ENCODE data around the gene CNOT1.

The CNOT1 gene

GRCh38 chr16:58481931-58482330 is 147.7 kb downstream of the CNOT1 start:
- DNase-seq (ENCODE audit: low spot score) = no peak

- DNase-seq (ENCODE audit: low spot score) = no peak
These were observed 148.3 kb downstream of the CNOT1 start for GRCh38 chr16:58481226-58481869.

- no peak for DNase-seq (ENCODE audit: low spot score)
These were observed 151.2 kb downstream of the CNOT1 start for GRCh38 chr16:58478427-58478826.

- no peak for DNase-seq (ENCODE audit: low spot score)
These were observed 152.8 kb downstream of the CNOT1 start for GRCh38 chr16:58476791-58477190.

- no peak for DNase-seq (ENCODE audit: low spot score)
These were observed 154.5 kb downstream of the CNOT1 start for GRCh38 chr16:58475091-58475619.

GRCh38 chr16:58474296-58474695 is 155.3 kb downstream of the CNOT1 start:
- DNase-seq (ENCODE audit: low spot score) = no peak

- DNase-seq (ENCODE audit: low spot score) = no peak
These were observed 156.8 kb downstream of the CNOT1 start for GRCh38 chr16:58472827-58473226.

GRCh38 chr16:58472266-58472665 is 157.4 kb downstream of the CNOT1 start:
- no peak for DNase-seq (ENCODE audit: low spot score)

GRCh38 chr16:58471209-58471975 is 158.2 kb downstream of the CNOT1 start:
- DNase-seq (ENCODE audit: low spot score) = no peak
